ENCODE results near the gene MAGEB17.

GRCh38 chrX:16140448-16140847, 26.8 kb upstream of the MAGEB17 start:
- TF ChIP-seq CTCF (optimal IDR thresholded peaks at IDR 0.05 in 1 of 3, IDR thresholded peaks at IDR 0.05 in 1 of 3, conservative IDR thresholded peaks at IDR 0.05 in 1 of 3; ENCODE audit: extremely low read depth in 1 of 3, insufficient read depth in 2 of 3, low read length in 3 of 3) (no peak), EZH2 (IDR thresholded peaks at IDR 0.05; ENCODE audit: low read length) (no peak)
